ENCODE measurements around the gene PRKAR2B.
"Not testable (repeated sequence)": the region's sequence is repeated elsewhere in the genome, so short reads cannot be mapped to it uniquely, and the experiment has no call there.

DNA sequence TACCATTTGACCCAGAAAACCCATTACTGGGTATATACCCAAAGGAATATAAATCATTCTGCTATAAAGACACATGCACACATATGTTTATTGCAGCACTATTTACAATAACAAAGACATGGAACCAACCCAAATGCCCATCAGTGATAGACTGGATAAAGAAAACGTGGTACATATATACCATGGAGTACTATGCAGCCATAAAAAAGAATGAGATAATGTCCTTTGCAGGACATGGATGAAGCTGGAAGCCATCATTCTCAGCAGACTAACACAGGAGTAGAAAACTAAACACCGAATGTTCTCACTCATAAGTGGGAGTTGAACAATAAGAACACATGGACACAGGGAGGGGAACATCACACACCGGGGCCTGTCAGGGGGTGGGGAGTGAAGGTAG is 111.2 kb downstream of the PRKAR2B start:
- TF ChIP-seq, protein P1, sequence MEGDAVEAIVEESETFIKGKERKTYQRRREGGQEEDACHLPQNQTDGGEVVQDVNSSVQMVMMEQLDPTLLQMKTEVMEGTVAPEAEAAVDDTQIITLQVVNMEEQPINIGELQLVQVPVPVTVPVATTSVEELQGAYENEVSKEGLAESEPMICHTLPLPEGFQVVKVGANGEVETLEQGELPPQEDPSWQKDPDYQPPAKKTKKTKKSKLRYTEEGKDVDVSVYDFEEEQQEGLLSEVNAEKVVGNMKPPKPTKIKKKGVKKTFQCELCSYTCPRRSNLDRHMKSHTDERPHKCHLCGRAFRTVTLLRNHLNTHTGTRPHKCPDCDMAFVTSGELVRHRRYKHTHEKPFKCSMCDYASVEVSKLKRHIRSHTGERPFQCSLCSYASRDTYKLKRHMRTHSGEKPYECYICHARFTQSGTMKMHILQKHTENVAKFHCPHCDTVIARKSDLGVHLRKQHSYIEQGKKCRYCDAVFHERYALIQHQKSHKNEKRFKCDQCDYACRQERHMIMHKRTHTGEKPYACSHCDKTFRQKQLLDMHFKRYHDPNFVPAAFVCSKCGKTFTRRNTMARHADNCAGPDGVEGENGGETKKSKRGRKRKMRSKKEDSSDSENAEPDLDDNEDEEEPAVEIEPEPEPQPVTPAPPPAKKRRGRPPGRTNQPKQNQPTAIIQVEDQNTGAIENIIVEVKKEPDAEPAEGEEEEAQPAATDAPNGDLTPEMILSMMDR (IDR thresholded peaks at IDR 0.05), result not testable (repeated sequence)
- not testable (repeated sequence) for TF ChIP-seq EZH2 (IDR thresholded peaks at IDR 0.05)

Measured in neural progenitor cell (in vitro differentiated cells).